SJCRH30 (cell line): ENCODE measurements around the gene RABAC1. TPM values are rescaled to one million over a fixed set of nuclear protein-coding genes. Genes with fewer than 3 reads are reported as not detected.
"Not testable (repeated sequence)": the region's sequence is repeated elsewhere in the genome, so short reads cannot be mapped to it uniquely, and the experiment has no call there.

Source experiments
- DNase-seq, 2 experiments: peaks; one replicate each; pipeline ENCODE4 v3.0.0-alpha.2; 2015 to 2020
- H3K27ac ChIP-seq: fragments of 250-450 bp; sonication (Bioruptor Pico); 2 replicates; pipeline ENCODE4 v1.5.1; 2020; ENCODE audit warnings: mild to moderate bottlenecking, moderate library complexity
- H3K27me3 ChIP-seq: fragments of 250-450 bp; sonication (Bioruptor Pico); 2 replicates; pipeline ENCODE4 v1.5.1; 2020; ENCODE audit warnings: mild to moderate bottlenecking, moderate library complexity
- H3K36me3 ChIP-seq: fragments of 250-450 bp; sonication (Bioruptor Pico); 2 replicates; pipeline ENCODE4 v1.5.1; 2020; ENCODE audit warnings: mild to moderate bottlenecking, moderate library complexity
- H3K4me1 ChIP-seq: fragments of 250-450 bp; sonication (Bioruptor Pico); 2 replicates; pipeline ENCODE4 v1.5.1; 2020; ENCODE audit warnings: mild to moderate bottlenecking, moderate library complexity
- H3K4me3 ChIP-seq: fragments of 250-450 bp; sonication (Bioruptor Pico); 2 replicates; pipeline ENCODE4 v1.5.1; 2020; ENCODE audit warnings: mild to moderate bottlenecking, moderate library complexity
- H3K9me3 ChIP-seq: fragments of 250-450 bp; sonication (Bioruptor Pico); replicated peaks from 2 replicates; pipeline ENCODE4 v1.5.1; 2020; ENCODE audit warnings: mild to moderate bottlenecking, moderate library complexity
- total RNA-seq: library from RNA; depleted of rRNA; stranded (reverse); fragments of >200 nt; shearing (Covaris generic); gene quantifications from 2 replicates; pipeline ENCODE4 v1.2.3, GENCODE V29; 2014

Gene RABAC1
- total RNA-seq, 1 experiment from 2014 or later = 106 TPM

- Histone ChIP-seq H3K27me3 (peaks cover 7% of the 10 kb centered on the region; the same call in 1 of the 2 replicates), H3K4me3 (no peak overlapping the region), H3K4me1 (0 out of 2 replicates have a peak, but pooled peaks cover 2% of the 10 kb centered on the region), H3K27ac (no peak overlapping the region), H3K9me3 (no peaks in the 10 kb centered on the region), H3K36me3 (no peaks in the 10 kb centered on the region)
- DNase-seq = no peak
Observed at GRCh38 chr19:41944336-41944735, 14.8 kb downstream of the RABAC1 start.

GRCh38 chr19:41941410-41942202 is 17.5 kb downstream of the RABAC1 start:
- no peaks in the 10 kb centered on the region for H3K36me3 ChIP-seq
- H3K9me3 ChIP-seq = no peaks in the 10 kb centered on the region
- H3K27me3 ChIP-seq = peaks cover 20% of the 10 kb centered on the region; the same call in 1 of the 2 replicates
- 0 out of 2 replicates have a peak, but pooled peaks cover 2% of the 10 kb centered on the region for H3K4me1 ChIP-seq
- no peak overlapping the region for H3K4me3 ChIP-seq
- no peak for DNase-seq
- H3K27ac ChIP-seq = no peak overlapping the region

- Histone ChIP-seq H3K27ac (peak overlapping the region; percentile 45; the same call in 1 of the 2 replicates), H3K4me3 (peak overlapping the region; percentile 68)
Observed at GRCh38 chr19:41940731-41941409, 18.3 kb downstream of the RABAC1 start.

DNA sequence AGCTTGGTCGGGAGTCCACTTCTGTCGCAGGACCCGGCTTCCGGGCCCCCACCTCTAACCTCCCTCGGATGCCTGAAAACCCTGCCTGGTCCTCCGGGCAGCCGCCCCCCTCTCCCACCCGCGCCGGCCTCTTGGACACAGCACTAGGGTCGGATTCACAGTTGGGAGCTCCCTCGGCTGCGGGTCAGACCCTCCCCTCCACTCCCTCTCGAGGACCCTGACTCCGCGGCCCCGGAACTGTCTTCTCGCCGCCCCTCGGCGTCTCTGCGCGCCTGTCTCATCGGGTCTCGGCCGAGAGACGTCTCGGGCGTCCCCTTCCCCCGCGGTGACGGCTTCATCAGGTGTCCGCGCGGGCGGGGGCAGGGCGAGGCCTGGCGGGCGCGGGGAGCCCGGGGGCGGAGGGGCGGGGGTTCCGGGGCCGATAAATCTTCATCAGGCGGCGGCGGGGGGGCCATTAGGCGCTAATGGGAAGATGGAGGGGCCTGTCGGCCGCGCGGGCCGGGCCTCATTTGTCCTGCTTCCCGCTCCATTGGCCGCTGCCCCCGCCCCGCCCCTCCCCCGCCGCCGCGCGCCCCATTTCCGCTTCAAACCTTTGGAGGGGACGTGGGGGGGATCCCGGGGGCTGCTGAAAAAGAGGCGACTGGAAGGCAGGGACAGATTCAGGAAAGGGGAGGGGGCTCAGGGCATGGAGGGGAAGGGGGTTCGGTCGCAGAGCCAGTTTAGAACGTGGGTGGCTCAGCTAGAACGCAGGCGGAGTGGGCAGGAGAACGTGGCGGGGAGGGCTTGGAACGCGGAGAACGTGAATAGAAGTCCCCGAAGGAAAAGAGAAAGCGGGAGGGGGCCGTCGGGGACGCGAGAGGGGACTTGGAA is 19.0 kb downstream of the RABAC1 start:
- no peaks in the 10 kb centered on the region for H3K9me3 ChIP-seq
- H3K36me3 ChIP-seq = no peaks in the 10 kb centered on the region
- DNase-seq = peak; percentile 68 to 70
- peaks cover 4% of the 10 kb centered on the region for H3K4me1 ChIP-seq
- H3K4me3 ChIP-seq = peak overlapping the region; percentile 68
- H3K27ac ChIP-seq = peak overlapping the region; percentile 45
- H3K27me3 ChIP-seq = peaks cover 32% of the 10 kb centered on the region; the same call in 1 of the 2 replicates

More at GRCh38 chr19:41940731-41941409, 18.3 kb downstream of the RABAC1 start:
- Histone ChIP-seq H3K36me3 (no peaks in the 10 kb centered on the region), H3K9me3 (no peaks in the 10 kb centered on the region), H3K27me3 (peaks cover 27% of the 10 kb centered on the region; the same call in 1 of the 2 replicates), H3K4me1 (0 out of 2 replicates have a peak, but pooled peaks cover 2% of the 10 kb centered on the region)
- DNase-seq = no peak

GRCh38 chr19:41939209-41939608 is 19.9 kb downstream of the RABAC1 start:
- H3K27ac ChIP-seq, H3K4me1 ChIP-seq, H3K4me3 ChIP-seq, H3K36me3 ChIP-seq, DNase-seq, H3K9me3 ChIP-seq: not testable (repeated sequence)
- peaks cover 37% of the 10 kb centered on the region; the same call in 1 of the 2 replicates for H3K27me3 ChIP-seq

DNA sequence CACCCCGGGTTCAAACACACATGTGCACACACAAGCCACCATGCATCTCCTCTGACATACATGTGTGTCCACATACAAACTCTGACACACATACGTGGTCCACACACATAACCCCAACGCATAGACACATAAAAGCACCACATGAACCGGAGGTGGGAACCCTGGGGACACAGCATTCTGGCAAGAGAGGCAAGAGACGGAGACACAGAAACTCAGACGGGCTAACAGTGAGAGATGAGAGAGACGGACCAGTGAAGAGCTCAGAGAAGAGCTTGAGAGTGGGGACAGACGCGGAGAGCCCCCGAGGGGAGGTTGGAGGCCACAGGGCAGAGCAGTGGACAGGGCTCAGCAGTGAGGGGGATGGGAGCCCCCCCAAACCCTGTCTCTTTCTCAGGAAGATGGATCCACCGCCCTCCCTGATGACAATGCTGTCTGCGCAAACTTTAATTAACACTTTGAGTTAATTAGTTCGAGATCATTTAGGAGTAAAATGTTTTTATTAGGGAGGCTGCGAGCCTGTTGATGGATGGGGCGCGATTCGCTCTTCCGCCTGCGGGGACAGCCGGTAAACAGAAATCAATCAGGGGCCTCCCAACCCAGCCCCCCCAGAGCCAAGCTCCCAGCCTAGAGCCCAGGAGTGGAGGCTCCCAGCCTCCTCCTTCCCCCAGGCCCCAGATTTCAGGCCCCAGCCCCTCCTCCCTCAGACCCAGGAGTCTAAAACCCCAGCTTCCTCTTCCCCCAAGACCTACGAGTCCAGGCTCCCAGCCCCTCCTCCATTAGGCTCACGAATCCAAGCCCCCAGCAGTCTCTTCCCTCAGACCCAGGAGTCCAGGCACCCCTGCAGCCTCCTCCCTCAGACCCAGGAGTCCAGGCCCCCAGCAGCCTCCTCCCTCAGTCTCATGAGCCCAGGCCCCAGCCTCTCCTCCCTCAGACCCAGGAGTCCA is 21.3 kb downstream of the RABAC1 start:
- no peaks in the 10 kb centered on the region for H3K9me3 ChIP-seq
- DNase-seq = no peak
- peaks cover 49% of the 10 kb centered on the region; the same call in 1 of the 2 replicates for H3K27me3 ChIP-seq
- no peak overlapping the region for H3K4me3 ChIP-seq
- H3K36me3 ChIP-seq = no peaks in the 10 kb centered on the region
- no peak overlapping the region for H3K27ac ChIP-seq
- H3K4me1 ChIP-seq = peaks cover 6% of the 10 kb centered on the region

GRCh38 chr19:41936961-41937360 is 22.2 kb downstream of the RABAC1 start:
- H3K27me3 ChIP-seq = peaks cover 56% of the 10 kb centered on the region

DNA sequence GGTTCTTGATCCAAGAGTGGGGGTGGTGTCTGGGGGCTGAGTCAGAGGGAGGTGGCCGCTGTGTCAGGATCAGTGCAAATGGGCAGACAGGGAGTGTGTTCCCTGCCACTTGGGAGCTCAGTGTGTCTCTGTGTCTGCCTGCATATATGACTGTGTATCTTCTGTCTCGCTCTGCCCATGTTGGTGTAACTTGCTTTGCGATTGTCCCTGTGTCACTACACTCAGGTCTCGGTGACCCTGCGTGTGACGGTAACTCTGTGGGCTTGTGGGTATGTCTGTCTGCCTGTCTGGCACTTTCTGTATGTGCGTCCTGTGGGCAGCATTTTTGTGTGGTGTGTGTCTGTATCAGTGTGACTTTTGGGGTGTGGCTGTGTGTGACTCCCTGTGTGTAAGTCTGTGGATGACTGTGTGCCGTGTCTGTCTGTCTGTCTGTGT is 22.7 kb downstream of the RABAC1 start:
- peaks cover 58% of the 10 kb centered on the region for H3K27me3 ChIP-seq
- H3K4me3 ChIP-seq = no peak overlapping the region

More at GRCh38 chr19:41936961-41937360, 22.2 kb downstream of the RABAC1 start:
- Histone ChIP-seq H3K4me1 (peaks cover 13% of the 10 kb centered on the region), H3K9me3 (no peaks in the 10 kb centered on the region), H3K36me3 (no peaks in the 10 kb centered on the region), H3K27ac (no peak overlapping the region), H3K4me3 (no peak overlapping the region)
- no peak for DNase-seq

DNA sequence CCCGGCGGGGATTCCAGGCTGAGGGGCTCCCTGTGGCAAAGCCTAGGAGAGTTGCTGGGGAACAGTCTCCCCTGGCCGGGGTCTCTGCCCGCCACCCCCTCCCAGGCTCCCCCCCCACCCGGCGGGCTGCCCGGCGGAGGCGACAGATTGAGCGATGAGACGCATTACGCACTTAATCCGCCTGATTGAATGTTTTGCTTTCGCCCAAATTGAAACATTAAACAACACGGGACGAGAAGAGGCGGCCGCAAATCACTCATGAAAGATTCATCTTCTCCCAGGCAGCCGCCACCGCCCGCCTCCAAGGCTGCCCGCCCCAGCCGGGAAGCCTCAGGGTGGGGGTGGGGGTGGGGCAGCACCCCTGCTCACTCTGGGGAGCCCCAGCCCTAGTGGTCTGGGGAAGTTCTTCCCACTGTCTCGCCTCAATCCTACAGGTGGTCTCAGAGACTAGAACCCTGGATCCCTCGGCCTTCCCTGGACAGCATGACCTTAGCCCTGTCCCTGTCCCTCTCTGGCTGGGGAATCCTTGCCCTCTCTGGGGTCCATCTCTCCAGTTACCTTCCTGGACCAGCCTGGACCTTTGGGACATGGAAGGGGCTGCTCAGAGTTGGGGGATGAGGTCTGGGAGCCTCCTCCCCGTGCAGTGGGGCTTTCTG is 23.2 kb downstream of the RABAC1 start:
- no peak for DNase-seq
- no peaks in the 10 kb centered on the region for H3K36me3 ChIP-seq
- peaks cover 60% of the 10 kb centered on the region for H3K27me3 ChIP-seq
- H3K27ac ChIP-seq = no peak overlapping the region
- no peak overlapping the region for H3K4me3 ChIP-seq
- H3K9me3 ChIP-seq = no peaks in the 10 kb centered on the region
- H3K4me1 ChIP-seq = peaks cover 13% of the 10 kb centered on the region

More for the DNA sequence above, 22.7 kb downstream of the RABAC1 start:
- H3K36me3 ChIP-seq = no peaks in the 10 kb centered on the region
- DNase-seq = no peak
- H3K9me3 ChIP-seq = no peaks in the 10 kb centered on the region
- H3K27ac ChIP-seq = no peak overlapping the region
- H3K4me1 ChIP-seq = peaks cover 13% of the 10 kb centered on the region

DNA sequence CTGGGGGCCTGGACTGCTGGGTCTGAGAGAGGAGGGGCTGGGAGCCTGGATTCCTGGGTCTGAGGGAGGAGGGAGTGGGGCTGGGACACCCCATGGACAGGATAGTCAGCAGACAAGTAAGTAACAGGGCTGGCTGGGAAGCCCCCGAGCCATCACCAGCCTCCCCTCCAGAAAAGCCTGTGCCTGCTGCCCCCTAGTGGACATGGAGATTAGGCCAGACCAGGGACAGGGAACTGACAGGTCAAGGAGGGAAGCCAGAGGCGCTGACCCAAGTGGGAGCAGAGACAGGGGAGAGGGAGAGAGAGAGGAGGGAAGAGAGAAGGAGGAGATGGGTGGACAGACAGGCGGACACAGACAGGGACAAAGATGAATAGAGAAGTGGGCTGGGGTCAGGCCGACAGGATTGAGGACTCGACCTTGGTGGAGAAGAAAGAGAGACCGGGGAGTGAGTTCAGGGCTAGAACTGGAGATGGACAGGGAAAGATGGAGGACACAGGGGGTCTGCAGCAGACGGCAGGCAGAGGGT is 24.2 kb downstream of the RABAC1 start:
- DNase-seq = peak; percentile 84 to 92
- Histone ChIP-seq H3K4me1 (peaks cover 13% of the 10 kb centered on the region), H3K36me3 (no peaks in the 10 kb centered on the region), H3K4me3 (no peak overlapping the region), H3K27me3 (peaks cover 70% of the 10 kb centered on the region), H3K27ac (no peak overlapping the region), H3K9me3 (no peaks in the 10 kb centered on the region)

GRCh38 chr19:41933693-41934426 is 25.3 kb downstream of the RABAC1 start:
- H3K36me3 ChIP-seq = no peaks in the 10 kb centered on the region
- H3K27me3 ChIP-seq = peaks cover 79% of the 10 kb centered on the region
- no peak for DNase-seq
- peaks cover 13% of the 10 kb centered on the region for H3K4me1 ChIP-seq
- no peak overlapping the region for H3K4me3 ChIP-seq
- no peaks in the 10 kb centered on the region for H3K9me3 ChIP-seq
- no peak overlapping the region for H3K27ac ChIP-seq

- H3K9me3 ChIP-seq = no peaks in the 10 kb centered on the region
- peaks cover 13% of the 10 kb centered on the region for H3K4me1 ChIP-seq
- H3K27ac ChIP-seq = no peak overlapping the region
- no peak overlapping the region for H3K4me3 ChIP-seq
- DNase-seq = peak; percentile 46 to 61
- peaks cover 80% of the 10 kb centered on the region for H3K27me3 ChIP-seq
- no peaks in the 10 kb centered on the region for H3K36me3 ChIP-seq
Observed at GRCh38 chr19:41932720-41933332, 26.3 kb downstream of the RABAC1 start.
